HG02610 (cell line): Measurements from ENCODE around the gene U2AF2.
"Not testable (repeated sequence)": the region's sequence is repeated elsewhere in the genome, so short reads cannot be mapped to it uniquely, and the experiment has no call there.

ENCODE experiments used
- ATAC-seq: cut with Tn5 transposase; IDR thresholded peaks from one replicate; pipeline ENCODE4 v1.9.1; 2021; ENCODE audit warnings: mild to moderate bottlenecking, moderate library complexity; ENCODE audit not compliant: unreplicated experiment

Gene U2AF2

GRCh38 chr19:55700813-55701212, 46.0 kb downstream of the U2AF2 start:
- ATAC-seq = no peak

- ATAC-seq = no peak
Observed at GRCh38 chr19:55702131-55702627, 47.3 kb downstream of the U2AF2 start.

- ATAC-seq = no peak
Observed at GRCh38 chr19:55703790-55704215, 49.0 kb downstream of the U2AF2 start.

GRCh38 chr19:55704494-55705245, 49.8 kb downstream of the U2AF2 start:
- ATAC-seq = no peak

GRCh38 chr19:55705972-55706371, 51.1 kb downstream of the U2AF2 start:
- no peak for ATAC-seq

GRCh38 chr19:55711719-55712118, 56.9 kb downstream of the U2AF2 start:
- ATAC-seq = no peak

GRCh38 chr19:55712804-55713631, 58.2 kb downstream of the U2AF2 start:
- no peak for ATAC-seq

GRCh38 chr19:55716531-55716930, 61.7 kb downstream of the U2AF2 start:
- no peak for ATAC-seq

GRCh38 chr19:55717251-55717650, 62.4 kb downstream of the U2AF2 start:
- ATAC-seq = no peak

GRCh38 chr19:55717879-55718711, 63.3 kb downstream of the U2AF2 start:
- ATAC-seq = not testable (repeated sequence)

GRCh38 chr19:55720214-55720746, 65.4 kb downstream of the U2AF2 start:
- ATAC-seq = no peak

- ATAC-seq = no peak
Observed at GRCh38 chr19:55720801-55721200, 66.0 kb downstream of the U2AF2 start.

- no peak for ATAC-seq
Observed at GRCh38 chr19:55723491-55723890, 68.7 kb downstream of the U2AF2 start.
